OCI-LY7 (cell line): ENCODE results near the gene SPINK1.

Source experiments
- CTCF ChIP-seq: fragments of 200-600 bp; sonication (generic); conservative IDR thresholded peaks from 2 replicates; pipeline ENCODE4 v1.5.1; 2014; ENCODE audit warnings: mild to moderate bottlenecking, antibody characterized with exemption, low read length, moderate library complexity, mixed read lengths
- EZH2phosphoT487 ChIP-seq: fragments of 200-600 bp; sonication (generic); IDR thresholded peaks from 2 replicates; pipeline ENCODE4 v1.6.1; 2018; ENCODE audit warnings: low read depth, borderline replicate concordance, mild to moderate bottlenecking, mixed run types, antibody characterized with exemption, low read length, moderate library complexity, mixed read lengths

GRCh38 chr5:147822686-147823491, 8.6 kb downstream of the SPINK1 start:
- peak; percentile 98 for TF ChIP-seq CTCF
- no peak for TF ChIP-seq EZH2phosphoT487
